Loucy (cell line): Measurements from ENCODE around the gene MACROD2.

ENCODE experiments used
- EZH2phosphoT487 ChIP-seq: fragments of 200-600 bp; IDR thresholded peaks from 2 replicates; pipeline ENCODE4 v1.6.1; 2018; ENCODE audit warnings: antibody characterized with exemption, mild to moderate bottlenecking, moderate library complexity, borderline replicate concordance
- TF ChIP-seq, protein P1 (sequence below): fragments of 200-600 bp; sonication (generic); conservative IDR thresholded peaks from 2 replicates; pipeline ENCODE4 v1.5.1; 2014; ENCODE audit warnings: mild to moderate bottlenecking, antibody characterized with exemption, low read length

DNA sequence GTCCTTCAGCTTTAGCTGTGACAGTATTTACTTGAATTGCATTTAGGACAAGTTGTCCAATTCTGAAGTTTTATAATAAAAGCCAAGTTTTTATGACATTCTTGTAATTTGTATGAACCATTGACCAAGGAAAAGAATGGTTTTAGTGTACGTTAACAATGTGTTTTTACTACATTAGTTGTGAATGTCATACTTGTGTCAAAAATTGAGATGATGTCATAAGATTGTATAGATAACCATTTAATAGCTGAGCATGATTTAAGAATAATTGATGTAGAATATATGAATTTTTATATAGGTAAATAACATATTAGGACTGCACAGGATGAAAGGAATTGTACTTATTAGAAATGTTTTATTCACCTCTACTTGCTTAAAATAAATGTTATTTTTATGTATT is 102.9 kb downstream of the MACROD2 start:
- TF ChIP-seq EZH2phosphoT487, result no peak
- TF ChIP-seq, protein P1, sequence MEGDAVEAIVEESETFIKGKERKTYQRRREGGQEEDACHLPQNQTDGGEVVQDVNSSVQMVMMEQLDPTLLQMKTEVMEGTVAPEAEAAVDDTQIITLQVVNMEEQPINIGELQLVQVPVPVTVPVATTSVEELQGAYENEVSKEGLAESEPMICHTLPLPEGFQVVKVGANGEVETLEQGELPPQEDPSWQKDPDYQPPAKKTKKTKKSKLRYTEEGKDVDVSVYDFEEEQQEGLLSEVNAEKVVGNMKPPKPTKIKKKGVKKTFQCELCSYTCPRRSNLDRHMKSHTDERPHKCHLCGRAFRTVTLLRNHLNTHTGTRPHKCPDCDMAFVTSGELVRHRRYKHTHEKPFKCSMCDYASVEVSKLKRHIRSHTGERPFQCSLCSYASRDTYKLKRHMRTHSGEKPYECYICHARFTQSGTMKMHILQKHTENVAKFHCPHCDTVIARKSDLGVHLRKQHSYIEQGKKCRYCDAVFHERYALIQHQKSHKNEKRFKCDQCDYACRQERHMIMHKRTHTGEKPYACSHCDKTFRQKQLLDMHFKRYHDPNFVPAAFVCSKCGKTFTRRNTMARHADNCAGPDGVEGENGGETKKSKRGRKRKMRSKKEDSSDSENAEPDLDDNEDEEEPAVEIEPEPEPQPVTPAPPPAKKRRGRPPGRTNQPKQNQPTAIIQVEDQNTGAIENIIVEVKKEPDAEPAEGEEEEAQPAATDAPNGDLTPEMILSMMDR, result no peak
